Fibroblast of skin of abdomen (primary cell): Measurements from ENCODE around the gene TTC21A.
"Not testable (repeated sequence)": the region's sequence is repeated elsewhere in the genome, so short reads cannot be mapped to it uniquely, and the experiment has no call there.

ENCODE experiments used
- DNase-seq: peaks from one replicate; pipeline ENCODE4 v3.0.0-alpha.2; 2013

TTC21A gene

DNA sequence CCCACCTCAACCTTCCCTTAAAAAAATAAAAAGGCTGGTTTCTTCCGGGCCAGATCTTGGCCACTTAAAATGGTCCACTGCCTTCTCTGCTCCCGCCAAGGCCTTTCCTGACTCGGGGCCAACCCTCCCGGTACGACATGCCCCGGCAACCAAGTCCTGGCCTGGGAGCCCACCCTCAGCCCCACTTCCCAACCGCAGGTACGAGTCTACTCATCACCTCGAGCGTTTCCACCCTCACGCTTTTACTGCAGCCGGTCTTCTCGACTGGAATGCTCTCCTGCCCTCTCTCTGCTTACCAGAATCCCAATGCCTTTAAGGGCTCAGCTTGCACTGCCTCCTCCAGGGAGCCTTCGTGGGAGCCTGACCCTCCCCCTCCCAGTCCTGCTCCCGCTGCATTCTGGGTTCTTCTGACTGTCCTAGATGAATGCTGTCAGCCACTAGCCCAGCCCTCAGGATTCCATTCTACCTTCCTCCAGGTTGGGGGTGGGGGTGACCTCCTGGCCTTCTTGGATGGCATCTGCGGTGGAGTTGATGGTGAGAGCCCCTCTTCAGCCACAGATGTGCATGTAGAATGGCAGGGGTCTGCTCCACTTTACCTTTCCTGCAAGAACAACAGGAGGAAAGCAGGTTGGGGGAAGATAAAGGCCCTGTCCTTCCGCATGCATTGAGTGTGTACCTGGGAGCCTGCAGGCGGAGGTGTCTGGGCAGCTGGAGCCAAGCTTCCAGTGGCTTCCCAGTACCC lies 47.0 kb downstream of the TTC21A start:
- peak; percentile 34 for DNase-seq

DNA sequence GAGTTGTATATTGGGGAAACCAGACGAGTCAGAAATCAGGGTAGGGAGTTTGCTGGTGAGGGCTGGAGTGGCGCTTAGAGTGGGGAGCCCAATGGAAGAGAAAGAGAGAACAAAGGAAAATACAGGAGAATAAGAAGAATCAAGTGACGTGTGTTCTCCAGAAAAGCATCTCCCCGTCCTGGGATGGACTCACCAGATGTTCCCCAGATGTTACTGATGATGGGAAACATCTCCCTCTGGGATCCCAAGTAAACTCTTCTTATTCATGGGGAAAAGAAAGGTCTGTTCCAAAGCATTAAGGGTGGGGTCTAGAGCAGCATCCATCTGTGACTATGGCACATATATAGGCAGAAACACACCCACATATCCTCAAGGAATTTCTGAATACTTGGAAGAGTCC lies 48.9 kb downstream of the TTC21A start:
- peak; percentile 33 for DNase-seq

DNA sequence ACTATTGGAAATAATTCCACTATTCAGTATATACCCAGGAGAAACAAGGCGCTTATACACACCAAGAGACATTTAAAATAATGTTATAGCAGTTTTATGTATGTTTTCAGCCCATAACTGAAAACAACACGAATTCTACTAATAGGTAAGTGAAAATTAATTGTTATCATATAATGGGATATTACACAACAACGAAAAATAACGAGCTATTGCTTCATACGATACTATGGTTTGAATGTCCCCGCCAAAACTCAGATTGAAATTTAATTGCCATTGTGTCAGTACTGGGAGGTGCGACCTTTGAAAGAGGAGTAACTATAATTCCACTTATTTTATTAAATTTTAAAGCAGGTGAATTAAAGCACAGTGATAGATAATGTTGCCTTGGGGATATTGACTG lies 49.9 kb downstream of the TTC21A start:
- DNase-seq = no peak

DNA sequence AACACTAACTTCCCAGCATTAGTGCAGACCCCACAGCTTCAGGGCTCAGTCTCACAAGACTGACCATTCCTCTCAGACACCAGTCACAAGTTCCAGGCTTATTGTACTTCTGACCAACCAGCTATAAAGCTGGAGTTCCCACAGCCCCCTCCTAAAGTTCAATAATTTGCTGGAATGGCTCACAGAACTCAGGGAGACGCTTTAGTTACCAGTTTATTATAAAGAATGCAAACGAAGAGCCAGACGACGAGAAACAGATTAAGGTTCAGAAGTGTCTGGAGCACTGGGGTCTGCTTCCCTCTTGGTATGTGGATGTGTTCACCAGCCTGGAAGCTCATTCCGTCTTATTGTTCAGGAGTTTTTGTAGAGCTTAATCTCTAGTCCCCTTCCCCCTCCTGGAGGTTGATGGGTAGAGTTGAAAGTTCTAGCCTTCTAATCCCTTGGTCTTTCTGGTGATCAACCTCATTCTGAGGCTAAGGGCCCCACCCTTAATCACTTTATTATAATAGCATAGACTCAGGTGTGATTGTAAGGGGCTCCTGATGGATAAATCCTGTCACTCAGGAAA lies 50.8 kb downstream of the TTC21A start:
- no peak for DNase-seq

DNA sequence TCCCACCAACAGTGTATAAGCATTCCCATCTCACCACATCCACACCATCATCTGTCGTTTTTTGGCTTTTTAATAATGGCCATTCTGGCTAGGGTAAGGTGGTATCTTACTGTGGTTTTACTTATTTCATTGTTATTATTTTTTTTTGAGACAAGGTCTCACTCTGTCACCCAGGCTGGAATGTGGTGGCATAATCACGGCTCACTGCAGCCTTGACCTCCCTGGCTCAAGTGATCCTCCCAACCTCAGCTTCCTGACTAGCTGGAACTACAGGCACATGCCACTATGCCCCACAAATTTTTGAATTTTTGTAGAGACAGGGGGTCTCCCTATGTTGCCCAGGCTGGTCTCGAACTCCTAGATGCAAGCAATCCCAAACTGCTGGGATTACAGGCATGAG lies 56.9 kb downstream of the TTC21A start:
- no peak for DNase-seq

DNA sequence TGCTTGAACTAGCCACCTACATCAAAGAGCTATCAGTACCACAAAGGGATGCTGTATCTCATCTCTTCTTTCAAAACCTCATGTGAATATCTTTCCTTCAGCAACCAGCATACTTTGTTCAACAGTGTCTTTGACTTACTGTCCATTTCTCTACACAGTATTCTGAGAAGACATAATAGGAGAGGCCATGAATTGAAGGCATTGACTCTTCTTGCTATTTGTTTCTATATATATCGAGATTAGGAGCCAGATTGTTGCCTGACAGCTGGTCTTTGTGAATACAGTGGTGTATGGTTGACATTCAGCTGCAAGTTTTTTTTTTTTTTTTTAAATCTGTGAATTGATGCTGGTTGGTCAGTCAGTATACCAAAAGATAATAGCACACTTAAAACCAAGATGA lies 58.0 kb downstream of the TTC21A start:
- no peak for DNase-seq

DNA sequence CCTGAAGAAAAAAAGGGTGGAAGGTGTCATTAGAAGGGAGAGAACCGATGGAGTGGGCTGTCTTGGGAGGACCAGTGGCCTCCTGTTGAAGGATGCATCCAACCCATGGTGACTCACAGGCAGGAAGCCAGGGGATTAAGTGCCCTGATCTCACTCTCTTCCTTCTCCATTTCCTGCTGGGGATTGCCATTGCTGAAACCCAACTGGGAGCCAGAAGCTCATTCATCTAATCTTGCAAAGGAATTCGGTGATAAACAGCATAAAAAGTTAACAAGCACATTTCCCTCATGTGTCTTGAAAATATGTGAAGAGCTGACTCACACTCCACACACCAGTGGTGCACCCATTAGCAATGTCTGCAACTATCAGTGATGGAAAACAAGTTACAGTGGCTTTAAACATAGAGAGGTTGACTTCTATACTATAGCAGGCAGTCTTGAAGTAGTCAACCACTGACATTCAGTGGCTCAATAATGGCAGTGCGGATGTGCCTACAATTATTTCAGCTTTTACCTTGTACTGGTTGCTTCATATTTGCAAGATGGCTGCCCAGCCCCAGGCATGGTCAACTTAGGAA lies 58.7 kb downstream of the TTC21A start:
- DNase-seq = peak; percentile 98

DNA sequence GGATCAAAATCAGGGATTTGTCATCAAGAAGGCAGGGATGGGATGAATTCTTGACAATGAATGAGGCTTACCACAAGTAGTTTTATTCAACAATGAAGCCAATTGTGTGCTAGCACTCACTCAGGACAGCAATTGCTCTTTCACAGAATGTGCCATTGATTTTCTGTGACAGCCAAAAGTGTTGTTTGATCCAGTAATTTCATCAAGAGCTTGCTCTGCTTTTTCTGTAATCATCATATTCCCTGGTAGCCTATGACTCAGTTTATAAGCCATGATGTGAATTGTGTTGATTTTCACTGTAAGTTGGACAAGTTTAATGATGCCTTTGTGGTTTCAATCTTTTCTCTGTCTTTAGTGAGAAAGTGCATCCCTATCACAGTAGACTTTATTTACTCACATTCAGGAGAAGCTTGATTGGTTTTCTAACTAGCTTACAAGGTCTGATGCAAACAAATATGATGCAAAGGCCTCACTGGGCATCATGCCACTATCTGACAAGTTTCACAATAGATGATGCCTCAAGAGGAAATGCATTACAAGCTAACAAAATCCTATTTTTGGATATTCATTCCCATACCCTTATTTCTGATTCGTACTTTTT lies 59.6 kb downstream of the TTC21A start:
- peak; percentile 90 for DNase-seq

DNA sequence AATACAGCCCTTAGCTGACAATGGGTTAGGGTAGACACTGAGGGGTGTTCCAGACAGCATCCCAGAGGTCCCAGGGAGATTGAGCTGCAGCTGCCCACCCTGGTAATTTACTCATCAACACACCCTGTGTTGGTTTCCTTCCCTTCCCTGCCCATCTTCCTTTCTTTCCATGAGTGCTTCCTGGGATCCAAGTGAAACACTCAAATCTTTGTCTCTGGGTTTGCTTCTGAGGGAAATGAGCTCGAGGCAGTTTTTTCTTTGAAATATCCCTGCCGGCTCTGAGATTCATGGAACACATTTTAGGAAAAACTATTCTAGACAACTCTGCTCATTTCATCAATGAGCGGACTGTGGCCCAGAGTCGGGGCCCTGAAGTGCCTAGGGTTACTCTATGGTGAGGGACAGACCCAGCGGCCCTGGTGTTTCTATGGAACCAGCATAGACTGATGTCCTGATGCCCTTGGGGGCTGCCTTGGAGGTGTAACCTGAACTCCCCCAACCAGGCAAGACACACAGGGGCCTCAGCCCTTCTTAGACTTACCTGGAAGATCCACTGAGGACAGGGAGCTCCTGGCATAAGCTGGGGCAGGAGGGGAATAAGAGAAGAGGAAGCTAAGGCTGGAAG lies 60.8 kb downstream of the TTC21A start:
- DNase-seq = no peak

DNA sequence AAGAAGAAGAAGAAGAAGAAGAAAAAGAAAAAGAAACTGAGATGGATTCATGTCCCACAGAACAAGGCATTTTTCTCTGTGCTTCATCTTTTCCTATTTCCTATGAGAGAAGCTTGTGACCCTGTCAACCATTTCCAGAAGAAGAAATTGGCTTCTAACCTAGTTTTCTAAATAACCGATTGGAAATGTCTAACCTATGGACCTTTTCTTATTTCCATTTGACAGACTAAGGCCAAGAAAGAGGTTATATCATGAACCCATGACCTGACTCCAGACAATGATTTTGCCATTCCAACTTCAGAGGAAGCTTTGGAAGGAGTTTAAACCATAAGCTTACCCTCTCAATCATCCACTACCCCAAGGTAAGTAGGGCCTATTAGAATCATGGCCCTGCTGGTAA lies 62.2 kb downstream of the TTC21A start:
- DNase-seq = no peak

DNA sequence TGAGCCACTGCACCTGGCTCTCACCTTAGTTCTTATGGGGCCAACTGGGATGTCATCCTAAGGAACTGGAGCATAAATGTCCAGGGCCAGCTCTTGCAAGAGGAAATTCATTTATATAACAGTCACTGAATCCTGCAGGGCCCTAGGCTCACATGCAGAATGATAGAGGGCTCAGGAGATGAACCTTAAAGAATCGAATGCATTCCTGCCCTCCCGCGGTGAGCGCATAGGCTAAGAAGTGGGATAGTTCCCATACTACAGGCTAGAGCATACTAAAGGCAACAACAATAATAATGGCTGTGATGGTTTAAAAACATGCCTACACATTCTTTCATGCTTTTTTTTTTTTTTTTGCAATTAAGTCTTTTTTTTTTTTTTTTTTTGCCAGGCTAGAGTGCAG lies 63.0 kb downstream of the TTC21A start:
- no peak for DNase-seq

DNA sequence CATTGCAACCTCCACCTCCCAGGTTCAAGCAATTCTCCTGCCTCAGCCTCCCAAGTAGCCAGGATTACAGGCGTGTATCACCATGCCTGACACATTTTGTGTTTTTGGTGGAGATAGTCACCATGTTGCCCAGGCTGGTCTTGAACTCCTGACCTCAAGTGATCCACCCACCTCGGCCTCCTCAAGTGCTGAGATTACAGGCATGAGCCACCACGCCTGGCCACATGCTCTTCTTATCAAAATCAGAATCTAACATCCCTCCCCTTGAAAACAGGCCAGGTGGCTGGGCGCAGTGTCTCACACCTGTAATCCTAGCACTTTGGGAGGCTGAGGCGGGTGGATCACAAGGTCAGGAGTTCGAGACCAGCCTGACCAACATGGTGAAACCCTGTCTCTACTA lies 63.4 kb downstream of the TTC21A start:
- DNase-seq = not testable (repeated sequence)

DNA sequence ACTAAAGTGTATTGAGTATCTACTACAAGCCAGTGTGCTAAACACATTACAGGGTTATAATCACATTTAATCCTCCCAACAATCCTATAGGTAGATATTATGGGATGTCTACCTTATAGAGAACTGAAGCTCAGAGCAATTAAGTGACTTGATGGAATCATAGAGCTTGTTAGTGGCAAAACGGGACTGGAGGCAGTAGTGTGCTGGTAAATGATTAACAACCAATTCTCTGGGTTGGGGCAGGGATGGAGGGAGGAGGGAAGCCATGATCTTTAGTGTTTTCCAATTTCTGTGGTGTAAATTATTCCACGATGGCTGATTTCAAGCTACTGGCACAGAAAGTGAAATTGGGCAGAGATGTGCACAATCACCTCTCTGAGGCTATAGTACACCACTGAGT lies 64.4 kb downstream of the TTC21A start:
- no peak for DNase-seq

DNA sequence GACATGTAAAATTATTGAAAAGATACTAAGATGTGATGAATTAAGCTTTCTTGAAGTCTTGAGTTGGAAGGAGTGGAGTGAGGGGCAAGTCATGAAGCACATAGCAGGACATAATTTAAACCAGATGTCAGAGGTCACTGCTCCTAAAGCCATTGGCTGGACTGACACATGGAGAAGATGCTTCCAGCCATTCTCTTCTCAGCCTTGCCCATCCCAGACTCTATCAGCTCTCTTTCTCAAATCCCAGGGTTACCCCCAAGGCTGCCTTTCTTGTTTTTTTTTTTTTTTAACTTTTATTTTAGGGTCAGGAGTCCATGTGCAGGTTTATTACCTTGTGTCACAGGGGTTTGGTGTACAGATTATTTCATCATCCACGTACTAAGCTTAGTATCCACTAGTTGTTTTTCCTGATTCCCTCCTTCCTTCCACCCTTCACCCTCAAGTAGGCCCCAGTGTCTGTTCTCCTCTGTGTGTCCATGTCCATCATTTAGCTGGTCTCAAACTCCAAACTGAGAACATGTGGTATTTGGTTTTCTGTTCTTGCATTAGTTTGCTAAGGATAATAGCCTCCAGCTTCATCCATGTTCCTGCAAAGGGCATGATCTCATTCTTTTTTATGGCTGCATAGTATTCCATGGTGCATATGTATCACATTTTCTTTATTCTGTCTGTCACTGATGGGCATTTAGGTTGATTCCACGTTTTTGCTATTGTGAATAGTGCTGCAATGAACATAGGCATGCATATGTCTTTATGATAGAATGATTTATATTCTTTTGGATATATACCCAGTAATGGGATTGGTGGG lies 66.0 kb downstream of the TTC21A start:
- DNase-seq = no peak

DNA sequence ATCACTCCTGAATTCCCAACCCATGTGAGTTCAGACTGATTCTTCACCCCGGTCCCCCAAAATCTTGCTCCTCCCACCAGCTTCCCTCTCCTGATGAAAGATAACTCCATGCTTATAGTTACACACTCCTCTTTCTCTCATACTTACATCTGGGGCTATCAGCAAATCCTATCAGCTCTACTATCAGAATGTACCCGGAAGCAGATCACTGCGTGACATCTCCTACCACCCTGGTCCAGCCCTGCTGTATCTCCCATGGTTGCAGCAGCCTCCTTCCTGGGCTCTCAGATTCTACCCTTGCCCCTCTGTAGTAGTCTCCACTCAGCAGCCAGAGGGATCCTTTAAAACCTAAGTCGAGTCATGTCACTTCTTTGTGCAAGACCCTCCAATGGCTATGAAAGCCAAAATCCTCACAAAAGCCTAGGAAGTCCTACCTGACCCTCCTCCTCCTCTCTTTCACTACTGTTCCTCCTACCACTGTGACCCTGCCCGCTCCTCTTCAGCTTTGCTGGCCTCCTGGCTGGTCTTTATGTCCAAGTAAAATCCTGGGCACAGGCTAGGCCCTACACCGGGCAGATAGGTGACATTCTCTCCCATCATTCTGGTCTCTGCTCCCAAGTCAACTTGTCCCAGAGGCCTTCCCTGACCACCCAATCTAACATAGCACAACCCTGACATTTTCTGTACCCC lies 68.7 kb downstream of the TTC21A start:
- DNase-seq = no peak

DNA sequence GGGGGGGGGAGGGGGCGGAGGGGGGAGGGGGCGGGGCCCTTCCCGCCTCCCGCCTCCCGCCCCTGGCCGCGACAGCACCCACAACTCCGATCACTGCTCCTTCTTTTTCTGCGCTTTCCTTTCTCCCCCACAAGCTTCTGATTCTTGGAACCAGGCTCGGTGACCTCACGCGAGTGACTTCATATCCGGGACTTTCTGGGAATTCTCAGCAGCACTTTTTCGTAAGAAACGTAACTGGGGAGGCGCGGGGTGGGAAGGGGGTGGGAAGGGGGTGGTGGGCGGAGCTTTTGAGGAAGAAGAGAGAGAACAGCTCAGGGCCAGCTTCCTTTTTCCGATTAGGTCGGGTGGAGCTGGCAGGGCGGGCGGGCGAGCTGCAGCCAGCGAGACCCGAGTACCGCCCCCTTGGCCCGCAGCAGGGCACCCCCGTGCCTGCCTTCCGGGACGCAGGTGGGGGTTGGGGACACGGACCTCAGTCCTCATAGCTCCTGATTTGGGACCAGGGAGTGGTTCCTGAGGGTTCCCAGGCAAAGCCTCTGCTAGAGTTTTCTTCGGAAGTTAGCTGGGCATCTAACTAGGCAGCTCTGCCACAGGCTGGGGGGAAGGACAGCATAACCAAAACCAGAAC lies 70.3 kb downstream of the TTC21A start:
- DNase-seq = peak; percentile 96

DNA sequence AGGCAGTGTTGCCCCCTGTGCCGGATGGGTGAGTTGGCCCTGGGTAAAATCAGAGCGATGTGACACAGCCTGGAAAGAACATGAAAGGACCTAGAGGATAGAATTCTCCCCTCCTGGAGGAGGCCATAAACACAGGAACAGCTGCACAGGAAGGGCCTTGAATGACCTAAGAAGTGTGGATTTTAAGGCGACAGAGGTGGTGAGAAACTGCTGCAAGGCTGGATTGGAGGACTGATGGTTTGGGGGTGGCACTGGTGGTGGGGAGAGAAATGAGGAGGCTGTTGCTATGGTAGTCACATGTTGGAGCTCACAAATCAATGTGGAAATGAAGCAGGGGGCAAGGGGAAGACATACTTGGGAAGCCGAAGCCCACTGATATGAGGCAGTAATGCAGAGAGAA lies 71.1 kb downstream of the TTC21A start:
- DNase-seq = no peak

DNA sequence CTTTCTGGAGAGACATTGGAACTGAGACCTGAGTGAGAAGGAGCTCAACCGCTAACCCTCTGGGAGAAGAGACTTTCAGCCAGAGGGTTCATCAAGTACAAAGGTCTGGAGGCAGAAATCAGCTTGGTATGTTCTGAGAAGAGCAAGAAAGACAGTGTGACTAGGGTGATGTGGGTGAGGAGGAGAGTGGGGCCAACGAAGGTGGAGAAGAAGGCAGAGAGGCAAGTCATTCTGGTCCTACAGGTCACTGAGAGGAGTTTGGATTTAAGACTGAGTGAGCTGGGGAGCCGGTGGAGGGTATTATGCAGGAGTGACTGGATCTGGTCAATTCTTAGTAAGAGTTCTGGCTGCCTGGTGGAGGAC lies 72.7 kb downstream of the TTC21A start:
- DNase-seq = no peak

DNA sequence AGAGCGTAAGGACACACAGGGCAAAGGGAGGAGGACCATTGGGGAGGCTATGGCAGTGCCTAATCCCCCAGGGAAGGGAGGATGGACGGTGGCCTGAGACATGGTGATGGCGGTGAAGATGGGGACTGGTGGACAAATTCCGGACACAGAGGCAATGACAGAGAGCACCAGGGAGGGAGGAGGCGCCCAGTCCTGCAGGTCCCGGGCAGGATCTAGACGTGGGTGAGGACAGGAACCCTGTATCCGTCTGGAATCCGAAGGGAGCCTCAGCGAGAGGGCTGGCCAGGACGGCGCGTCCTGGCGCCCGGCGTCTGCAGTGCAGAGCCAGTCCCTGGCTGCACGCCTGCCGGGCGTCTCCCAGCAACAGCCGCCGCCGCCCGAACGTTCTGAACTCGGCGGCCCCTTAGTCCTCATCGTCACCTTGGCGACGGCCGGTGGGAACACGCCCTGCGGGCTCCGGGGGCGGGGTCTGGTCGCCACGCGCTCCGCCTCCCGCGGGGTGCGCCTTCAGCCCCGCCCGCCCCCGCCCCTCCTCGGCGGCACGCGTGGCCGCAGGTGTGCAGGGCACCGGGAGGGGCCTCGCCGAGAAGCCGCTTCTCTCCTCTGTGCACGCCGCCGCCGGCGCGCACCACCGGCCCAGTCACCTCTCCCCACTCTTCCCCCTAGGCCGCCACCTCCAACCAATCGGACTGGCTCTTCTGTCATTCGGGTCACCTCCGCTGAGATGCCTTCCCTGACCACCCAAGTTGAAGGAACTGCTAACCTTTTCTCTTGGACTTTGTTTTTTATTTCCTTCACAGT lies 73.3 kb downstream of the TTC21A start:
- peak; percentile 74 for DNase-seq
